Measurements from ENCODE around the gene AFG3L2. TPM values are rescaled to one million over a fixed set of nuclear protein-coding genes. Genes with fewer than 3 reads are reported as not detected.
A peak's percentile ranks its signal among the peaks of the same experiment; 100 is the strongest.

AFG3L2 gene
- total and polyA plus RNA-seq, 2 experiments from 2014 or later, result 50.3 to 105 TPM

DNA sequence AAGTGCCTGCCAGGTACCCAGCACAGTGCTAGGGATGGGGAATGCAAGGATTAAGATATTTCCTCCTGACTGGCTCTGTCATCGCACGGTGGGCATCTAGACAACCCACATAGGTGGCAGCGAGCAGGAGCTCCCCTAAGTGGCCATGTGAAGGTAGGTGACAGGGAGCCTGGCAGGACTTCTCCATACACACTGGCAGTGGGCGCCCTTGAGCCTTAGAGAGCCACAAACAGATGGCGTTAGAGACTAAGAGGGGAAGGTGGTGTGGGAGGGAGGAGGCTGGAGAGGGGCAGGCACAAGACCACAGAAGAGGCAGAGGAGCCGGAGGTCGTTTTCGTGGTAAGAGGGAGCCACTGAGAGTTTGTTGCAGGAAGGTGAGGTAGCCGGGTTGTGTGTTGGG is 45.9 kb upstream of the AFG3L2 start (continued):
- TF ChIP-seq, protein P1, sequence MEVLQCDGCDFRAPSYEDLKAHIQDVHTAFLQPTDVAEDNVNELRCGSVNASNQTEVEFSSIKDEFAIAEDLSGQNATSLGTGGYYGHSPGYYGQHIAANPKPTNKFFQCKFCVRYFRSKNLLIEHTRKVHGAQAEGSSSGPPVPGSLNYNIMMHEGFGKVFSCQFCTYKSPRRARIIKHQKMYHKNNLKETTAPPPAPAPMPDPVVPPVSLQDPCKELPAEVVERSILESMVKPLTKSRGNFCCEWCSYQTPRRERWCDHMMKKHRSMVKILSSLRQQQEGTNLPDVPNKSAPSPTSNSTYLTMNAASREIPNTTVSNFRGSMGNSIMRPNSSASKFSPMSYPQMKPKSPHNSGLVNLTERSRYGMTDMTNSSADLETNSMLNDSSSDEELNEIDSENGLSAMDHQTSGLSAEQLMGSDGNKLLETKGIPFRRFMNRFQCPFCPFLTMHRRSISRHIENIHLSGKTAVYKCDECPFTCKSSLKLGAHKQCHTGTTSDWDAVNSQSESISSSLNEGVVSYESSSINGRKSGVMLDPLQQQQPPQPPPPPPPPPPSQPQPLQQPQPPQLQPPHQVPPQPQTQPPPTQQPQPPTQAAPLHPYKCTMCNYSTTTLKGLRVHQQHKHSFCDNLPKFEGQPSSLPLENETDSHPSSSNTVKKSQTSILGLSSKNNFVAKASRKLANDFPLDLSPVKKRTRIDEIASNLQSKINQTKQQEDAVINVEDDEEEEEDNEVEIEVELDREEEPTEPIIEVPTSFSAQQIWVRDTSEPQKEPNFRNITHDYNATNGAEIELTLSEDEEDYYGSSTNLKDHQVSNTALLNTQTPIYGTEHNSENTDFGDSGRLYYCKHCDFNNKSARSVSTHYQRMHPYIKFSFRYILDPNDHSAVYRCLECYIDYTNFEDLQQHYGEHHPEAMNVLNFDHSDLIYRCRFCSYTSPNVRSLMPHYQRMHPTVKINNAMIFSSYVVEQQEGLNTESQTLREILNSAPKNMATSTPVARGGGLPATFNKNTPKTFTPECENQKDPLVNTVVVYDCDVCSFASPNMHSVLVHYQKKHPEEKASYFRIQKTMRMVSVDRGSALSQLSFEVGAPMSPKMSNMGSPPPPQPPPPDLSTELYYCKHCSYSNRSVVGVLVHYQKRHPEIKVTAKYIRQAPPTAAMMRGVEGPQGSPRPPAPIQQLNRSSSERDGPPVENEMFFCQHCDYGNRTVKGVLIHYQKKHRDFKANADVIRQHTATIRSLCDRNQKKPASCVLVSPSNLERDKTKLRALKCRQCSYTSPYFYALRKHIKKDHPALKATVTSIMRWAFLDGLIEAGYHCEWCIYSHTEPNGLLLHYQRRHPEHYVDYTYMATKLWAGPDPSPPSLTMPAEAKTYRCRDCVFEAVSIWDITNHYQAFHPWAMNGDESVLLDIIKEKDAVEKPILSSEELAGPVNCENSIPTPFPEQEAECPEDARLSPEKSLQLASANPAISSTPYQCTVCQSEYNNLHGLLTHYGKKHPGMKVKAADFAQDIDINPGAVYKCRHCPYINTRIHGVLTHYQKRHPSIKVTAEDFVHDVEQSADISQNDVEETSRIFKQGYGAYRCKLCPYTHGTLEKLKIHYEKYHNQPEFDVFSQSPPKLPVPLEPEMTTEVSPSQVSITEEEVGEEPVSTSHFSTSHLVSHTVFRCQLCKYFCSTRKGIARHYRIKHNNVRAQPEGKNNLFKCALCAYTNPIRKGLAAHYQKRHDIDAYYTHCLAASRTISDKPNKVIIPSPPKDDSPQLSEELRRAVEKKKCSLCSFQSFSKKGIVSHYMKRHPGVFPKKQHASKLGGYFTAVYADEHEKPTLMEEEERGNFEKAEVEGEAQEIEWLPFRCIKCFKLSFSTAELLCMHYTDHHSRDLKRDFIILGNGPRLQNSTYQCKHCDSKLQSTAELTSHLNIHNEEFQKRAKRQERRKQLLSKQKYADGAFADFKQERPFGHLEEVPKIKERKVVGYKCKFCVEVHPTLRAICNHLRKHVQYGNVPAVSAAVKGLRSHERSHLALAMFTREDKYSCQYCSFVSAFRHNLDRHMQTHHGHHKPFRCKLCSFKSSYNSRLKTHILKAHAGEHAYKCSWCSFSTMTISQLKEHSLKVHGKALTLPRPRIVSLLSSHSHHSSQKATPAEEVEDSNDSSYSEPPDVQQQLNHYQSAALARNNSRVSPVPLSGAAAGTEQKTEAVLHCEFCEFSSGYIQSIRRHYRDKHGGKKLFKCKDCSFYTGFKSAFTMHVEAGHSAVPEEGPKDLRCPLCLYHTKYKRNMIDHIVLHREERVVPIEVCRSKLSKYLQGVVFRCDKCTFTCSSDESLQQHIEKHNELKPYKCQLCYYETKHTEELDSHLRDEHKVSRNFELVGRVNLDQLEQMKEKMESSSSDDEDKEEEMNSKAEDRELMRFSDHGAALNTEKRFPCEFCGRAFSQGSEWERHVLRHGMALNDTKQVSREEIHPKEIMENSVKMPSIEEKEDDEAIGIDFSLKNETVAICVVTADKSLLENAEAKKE (CRISPR knock-in tag; IDR thresholded peaks at IDR 0.05), result no peak

DNA sequence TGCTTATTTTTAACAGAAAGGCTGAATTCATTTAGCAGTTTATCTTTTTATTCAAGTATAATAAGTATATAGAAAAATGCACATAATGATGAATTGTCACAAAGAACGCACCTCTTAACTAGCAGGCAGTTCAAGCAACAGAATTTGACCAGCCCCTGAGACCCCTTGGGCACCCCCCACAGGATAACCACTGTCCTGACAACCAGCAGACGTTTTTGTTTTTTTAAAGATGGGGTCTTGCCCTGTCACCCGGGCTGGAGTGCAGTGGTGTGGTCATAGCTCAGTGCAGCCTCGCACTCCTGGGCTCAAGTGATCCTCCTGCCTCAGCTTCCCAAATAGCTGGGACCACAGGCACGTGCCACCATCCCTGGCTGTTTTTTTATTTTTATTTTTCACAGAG is 44.7 kb upstream of the AFG3L2 start:
- Histone ChIP-seq H3K9me2 (ENCODE audit: insufficient read depth) (no peaks in the 10 kb centered on the region), H3K4me3 (no peak overlapping the region; the same call in 1 of the 2 replicates), H3F3A (replicated peaks; ENCODE audit: low read depth) (peaks cover 7% of the 10 kb centered on the region), H3K4me2 (peak overlapping the region; percentile 67), H3K4me1 (ENCODE audit: insufficient read depth) (peaks cover 5% of the 10 kb centered on the region), H3K36me3 (ENCODE audit: insufficient read depth) (no peaks in the 10 kb centered on the region; the same call in 1 of the 2 replicates), H4K20me1 (replicated peaks; ENCODE audit: insufficient read depth) (no peaks in the 10 kb centered on the region), H3K27ac (ENCODE audit: low read depth) (no peak overlapping the region), H3K27me3 (ENCODE audit: insufficient read depth) (no peaks in the 10 kb centered on the region), H3K79me2 (replicated peaks; ENCODE audit: insufficient read depth) (no peaks in the 10 kb centered on the region), H2AFZ (no peak overlapping the region)
- Mint-ChIP-seq H3K27ac (no peak overlapping the region), H3K9me3 (peaks cover 3% of the 10 kb centered on the region; the same call in 1 of the 3 replicates), H3K4me3 (peak overlapping the region; percentile 71; the same call in 2 of the 3 replicates), H3K4me1 (peaks cover 12% of the 10 kb centered on the region), H3K36me3 (ENCODE audit: low read depth) (peaks cover 20% of the 10 kb centered on the region), H3K27me3 (ENCODE audit: insufficient read depth, low read depth, poor library complexity) (no peaks in the 10 kb centered on the region)
- peak; percentile 53 for DNase-seq (ENCODE audit: low spot score)
- TF ChIP-seq, protein P2, sequence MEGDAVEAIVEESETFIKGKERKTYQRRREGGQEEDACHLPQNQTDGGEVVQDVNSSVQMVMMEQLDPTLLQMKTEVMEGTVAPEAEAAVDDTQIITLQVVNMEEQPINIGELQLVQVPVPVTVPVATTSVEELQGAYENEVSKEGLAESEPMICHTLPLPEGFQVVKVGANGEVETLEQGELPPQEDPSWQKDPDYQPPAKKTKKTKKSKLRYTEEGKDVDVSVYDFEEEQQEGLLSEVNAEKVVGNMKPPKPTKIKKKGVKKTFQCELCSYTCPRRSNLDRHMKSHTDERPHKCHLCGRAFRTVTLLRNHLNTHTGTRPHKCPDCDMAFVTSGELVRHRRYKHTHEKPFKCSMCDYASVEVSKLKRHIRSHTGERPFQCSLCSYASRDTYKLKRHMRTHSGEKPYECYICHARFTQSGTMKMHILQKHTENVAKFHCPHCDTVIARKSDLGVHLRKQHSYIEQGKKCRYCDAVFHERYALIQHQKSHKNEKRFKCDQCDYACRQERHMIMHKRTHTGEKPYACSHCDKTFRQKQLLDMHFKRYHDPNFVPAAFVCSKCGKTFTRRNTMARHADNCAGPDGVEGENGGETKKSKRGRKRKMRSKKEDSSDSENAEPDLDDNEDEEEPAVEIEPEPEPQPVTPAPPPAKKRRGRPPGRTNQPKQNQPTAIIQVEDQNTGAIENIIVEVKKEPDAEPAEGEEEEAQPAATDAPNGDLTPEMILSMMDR (conservative IDR thresholded peaks at IDR 0.05; ENCODE audit: low read depth in 2 of 2), result peak; percentile 32 to 36; a peak in 3 of 4 replicates
- no peak for TF ChIP-seq STAT1 (IDR thresholded peaks at IDR 0.05; ENCODE audit: unreplicated experiment)
- peak; percentile 5 for ATAC-seq
